Ectodermal cell (in vitro differentiated cells): ENCODE data around the gene PLPPR1.

Source experiments
- H3K27ac ChIP-seq: 2 replicates; pipeline ENCODE4 v1.7.0; 2013; ENCODE audit warnings: mild to moderate bottlenecking, low read depth, low read length; ENCODE audit not compliant: insufficient read depth, poor library complexity, severe bottlenecking
- H3K27me3 ChIP-seq: 2 replicates; pipeline ENCODE4 v1.7.0; 2013; ENCODE audit warnings: mild to moderate bottlenecking, low read length; ENCODE audit not compliant: insufficient read depth, control insufficient read depth, poor library complexity, severe bottlenecking
- H3K36me3 ChIP-seq: one replicate; pipeline ENCODE4 v1.7.0; 2013; ENCODE audit warnings: low read length; ENCODE audit not compliant: control insufficient read depth, insufficient read depth
- H3K4me1 ChIP-seq: one replicate; pipeline ENCODE4 v1.7.0; 2013; ENCODE audit warnings: low read length; ENCODE audit not compliant: control insufficient read depth, insufficient read depth
- H3K4me3 ChIP-seq: 2 replicates; pipeline ENCODE4 v1.7.0; 2013; ENCODE audit warnings: low read depth, low read length, control low read depth; ENCODE audit not compliant: insufficient read depth
- H3K9me3 ChIP-seq: 2 replicates; pipeline ENCODE4 v1.7.0; 2013; ENCODE audit warnings: mild to moderate bottlenecking, low read length, moderate library complexity; ENCODE audit not compliant: control insufficient read depth
- WGBS, 2 experiments: methylation state at CpG; one replicate each; pipeline ENCODE4 v1.1.7; 2013; ENCODE audit warnings: missing lambda C conversion rate in 2 of 2; 5-methylcytosine and 5-hydroxymethylcytosine counted together

Gene PLPPR1

GRCh38 chr9:101369286-101369685, 340.8 kb downstream of the PLPPR1 start:
- 80 to 97% methylated on average over 1 to 2 of the region's 2 CpGs for WGBS, 2 experiments
- Histone ChIP-seq H3K4me1 (no peaks in the 10 kb centered on the region), H3K27ac (no peak overlapping the region), H3K27me3 (no peaks in the 10 kb centered on the region), H3K9me3 (no peaks in the 10 kb centered on the region), H3K4me3 (no peak overlapping the region), H3K36me3 (no peaks in the 10 kb centered on the region)

GRCh38 chr9:101369884-101370531, 341.5 kb downstream of the PLPPR1 start:
- Histone ChIP-seq H3K4me3 (no peak overlapping the region), H3K36me3 (no peaks in the 10 kb centered on the region), H3K27me3 (no peaks in the 10 kb centered on the region), H3K27ac (no peak overlapping the region), H3K9me3 (no peaks in the 10 kb centered on the region), H3K4me1 (no peaks in the 10 kb centered on the region)
- WGBS, 2 experiments, result 80 to 100% methylated on average over 1 of the region's 2 CpGs

- H3K4me1 ChIP-seq, result no peaks in the 10 kb centered on the region
- no peaks in the 10 kb centered on the region for H3K9me3 ChIP-seq
- H3K27ac ChIP-seq, result no peak overlapping the region
- 95 to 98% methylated on average over 2 to 3 of the region's 3 CpGs for WGBS, 2 experiments
- no peak overlapping the region for H3K4me3 ChIP-seq
- H3K36me3 ChIP-seq, result no peaks in the 10 kb centered on the region
- no peaks in the 10 kb centered on the region for H3K27me3 ChIP-seq
Observed at GRCh38 chr9:101371813-101372212, 343.3 kb downstream of the PLPPR1 start.

- H3K27ac ChIP-seq, result no peak overlapping the region
- no peaks in the 10 kb centered on the region for H3K27me3 ChIP-seq
- no peak overlapping the region for H3K4me3 ChIP-seq
- 73 to 84% methylated on average over 2 of the region's 2 CpGs for WGBS, 2 experiments
- no peaks in the 10 kb centered on the region for H3K36me3 ChIP-seq
- no peaks in the 10 kb centered on the region for H3K4me1 ChIP-seq
- no peaks in the 10 kb centered on the region for H3K9me3 ChIP-seq
Observed at GRCh38 chr9:101372327-101373118, 344.0 kb downstream of the PLPPR1 start.
